Stimulated activated CD8-positive, alpha-beta memory T cell treated with anti-CD3 and anti-CD28 coated beads, Interleukin-15, amount 100 ng/mL, for 4 hours (primary cell): ENCODE results near the gene PRL.

Source experiments
- DNase-seq, 2 donors: peaks; one replicate each; pipeline ENCODE4 v3.0.0-alpha.2; 2020; ENCODE audit warnings: low read depth in 2 of 2

The PRL gene

GRCh38 chr6:22296936-22297335 lies at the start of gene PRL:
Gene PRL (minus strand): TSS chr6:22297036. CDS start chr6:22296982, 54 bp downstream.
- DNase-seq: no peak

GRCh38 chr6:22343864-22344263 lies 47.0 kb upstream of the PRL start:
- DNase-seq: no peak

GRCh38 chr6:22334778-22335177 lies 37.9 kb upstream of the PRL start:
- DNase-seq: no peak

- DNase-seq: no peak
These were observed 37.0 kb upstream of the PRL start for GRCh38 chr6:22333802-22334201.

GRCh38 chr6:22332711-22333110 lies 35.9 kb upstream of the PRL start:
- no peak for DNase-seq

- no peak for DNase-seq
These were observed 35.4 kb upstream of the PRL start for GRCh38 chr6:22332216-22332615.

GRCh38 chr6:22330941-22331340 lies 34.1 kb upstream of the PRL start:
- DNase-seq: no peak

- DNase-seq: no peak
These were observed 31.6 kb upstream of the PRL start for GRCh38 chr6:22328474-22328873.

GRCh38 chr6:22327881-22328280 lies 31.0 kb upstream of the PRL start:
- DNase-seq: no peak

GRCh38 chr6:22326500-22326899 lies 29.7 kb upstream of the PRL start:
- DNase-seq: no peak

- no peak for DNase-seq
These were observed 28.6 kb upstream of the PRL start for GRCh38 chr6:22325481-22325880.

- DNase-seq: no peak
These were observed 27.0 kb upstream of the PRL start for GRCh38 chr6:22323848-22324247.

GRCh38 chr6:22322103-22323030 lies 25.5 kb upstream of the PRL start:
- no peak for DNase-seq

GRCh38 chr6:22320750-22321149 lies 23.9 kb upstream of the PRL start:
- DNase-seq: no peak

- no peak for DNase-seq
These were observed 21.6 kb upstream of the PRL start for GRCh38 chr6:22318404-22318803.

GRCh38 chr6:22313796-22314195 lies 17.0 kb upstream of the PRL start:
- DNase-seq: no peak

GRCh38 chr6:22308939-22309338 lies 12.1 kb upstream of the PRL start:
- DNase-seq: no peak

GRCh38 chr6:22306741-22307466 lies 10.1 kb upstream of the PRL start:
- DNase-seq: no peak

GRCh38 chr6:22302838-22303237 lies 6.0 kb upstream of the PRL start:
- DNase-seq: no peak

GRCh38 chr6:22300273-22300998 lies 3.6 kb upstream of the PRL start:
- no peak for DNase-seq

GRCh38 chr6:22298475-22298890 lies 1.6 kb upstream of the PRL start:
- DNase-seq: no peak

- DNase-seq: no peak
These were observed 769 bp downstream of the PRL start for GRCh38 chr6:22296067-22296466.
